Measurements from ENCODE around the gene SEC23A. TPM values are rescaled to one million over a fixed set of nuclear protein-coding genes. Genes with fewer than 3 reads are reported as not detected.
"Not testable (repeated sequence)": the region's sequence is repeated elsewhere in the genome, so short reads cannot be mapped to it uniquely, and the experiment has no call there.

SEC23A gene
- total and polyA plus RNA-seq, 2 of the 8 experiments (the other 6 are each of a cell fraction or from before 2014, with no cell fraction given), result 30.9 to 58.2 TPM

- H4K5ac ChIP-seq (ENCODE audit: insufficient read length, low read depth, low read length); H3K23ac ChIP-seq (ENCODE audit: insufficient read length); CTCF ChIA-PET (ENCODE audit: partially characterized antibody); H3K14ac ChIP-seq (ENCODE audit: insufficient read length); H3K79me1 ChIP-seq (ENCODE audit: low read depth, low read length); H3K4me3 ChIP-seq (ENCODE audit: extremely low read depth in 1 of 4, insufficient read depth in 2 of 4, low read depth in 3 of 4, low read length in 4 of 4); H3K4me1 ChIP-seq (replicated peaks in 1 of 4; ENCODE audit: control insufficient read depth in 3 of 4, insufficient read depth in 4 of 4, low read length in 3 of 4); H3K18ac ChIP-seq (ENCODE audit: extremely low read depth, low read length); H3K23me2 ChIP-seq (ENCODE audit: low read depth, low read length); H2BK15ac ChIP-seq (ENCODE audit: low read length); H2AK5ac ChIP-seq (ENCODE audit: low read depth, low read length); H2BK12ac ChIP-seq (ENCODE audit: low read depth, low read length); H4K20me1 ChIP-seq (replicated peaks in 1 of 2; ENCODE audit: control insufficient read depth in 1 of 2, insufficient read depth in 2 of 2, low read length in 2 of 2); FAIRE-seq; H2BK5ac ChIP-seq (ENCODE audit: low read depth, low read length); H4K91ac ChIP-seq (replicated peaks; ENCODE audit: insufficient read length, low read length); H3K79me2 ChIP-seq (ENCODE audit: control insufficient read depth in 1 of 2, insufficient read depth in 2 of 2, low read length in 2 of 2); H3K27ac ChIP-seq (ENCODE audit: low read depth, low read length); H2BK120ac ChIP-seq (replicated peaks; ENCODE audit: low read depth, low read length); H2BK20ac ChIP-seq (ENCODE audit: low read length); H2AFZ ChIP-seq (ENCODE audit: low read length); H3K9me3 ChIP-seq (ENCODE audit: insufficient read depth in 2 of 2, low read depth in 1 of 2, low read length in 1 of 2); H4K8ac ChIP-seq (ENCODE audit: extremely low read depth, insufficient read depth, low read length); H3K4me2 ChIP-seq (ENCODE audit: insufficient read depth in 1 of 2, low read depth in 2 of 2, low read length in 2 of 2); H3K9ac ChIP-seq (replicated peaks in 1 of 4; ENCODE audit: extremely low read depth in 1 of 4, low read depth in 3 of 4, low read length in 3 of 4); DNase-seq (ENCODE audit: low read depth in 1 of 2, low spot score in 2 of 2); H3K27me3 ChIP-seq (replicated peaks in 1 of 4; ENCODE audit: control insufficient read depth in 3 of 4, extremely low read depth in 1 of 4, insufficient read depth in 3 of 4, low read length in 3 of 4); H3K4ac ChIP-seq (replicated peaks; ENCODE audit: insufficient read length, low read depth, low read length); H3K56ac ChIP-seq (replicated peaks; ENCODE audit: insufficient read length, low read depth, low read length): not testable (repeated sequence)
- POLR2A ChIA-PET (ENCODE audit: partially characterized antibody), result interaction anchor here (1.9 kb wide), 1 partner anchor 12 kb away, joined by 6 read pairs; no protein-coding TSS in a partner anchor
- peaks cover 6 to 50% (median 14%) of the 10 kb centered on the region in 4 experiments; a peak in 7 of 8 replicates for H3K36me3 ChIP-seq (ENCODE audit: control insufficient read depth in 2 of 4, insufficient read depth in 4 of 4, low read length in 3 of 4)
- 93% methylated on average over 7 of the region's 7 CpGs; no CpG with 5 or more reads in 1 of the 2 experiments for WGBS, 2 experiments (ENCODE audit: extremely low coverage in 1 of 2, insufficient coverage in 1 of 2, insufficient read length in 1 of 2, insufficient replicate concordance in 2 of 2, low coverage in 1 of 2, low lambda C conversion rate in 2 of 2, missing lambda C conversion rate in 1 of 2)
Measured at GRCh38 chr14:39069169-39069805, 33.7 kb downstream of the SEC23A start.

Data from H1 (cell line).